Measurements from ENCODE around the gene HS3ST2. TPM values are rescaled to one million over a fixed set of nuclear protein-coding genes. Genes with fewer than 3 reads are reported as not detected.

HS3ST2 gene
- total and polyA plus RNA-seq, 8 donors, result 0.10 to 2.7 (median 0.40) TPM; not detected in 2

GRCh38 chr16:22788193-22788530 is 25.8 kb upstream of the HS3ST2 start:
- no peak for DNase-seq
- no peaks in the 10 kb centered on the region for H3K36me3 ChIP-seq
- TF ChIP-seq POLR2AphosphoS5 (IDR thresholded peaks at IDR 0.05) (no peak), CTCF (IDR thresholded peaks at IDR 0.05) (no peak), EP300 (IDR thresholded peaks at IDR 0.05) (no peak), POLR2A (IDR thresholded peaks at IDR 0.05) (no peak)
- no peaks in the 10 kb centered on the region for H3K27me3 ChIP-seq
- intact Hi-C loops (cut with DNase I; ENCODE audit: low total_unique reads), result no loop called here
- WGBS, 5 donors, result 51 to 62% (median 58%) methylated on average over 3 of the region's 3 CpGs
- no peak overlapping the region for H3K27ac ChIP-seq
- no peaks in the 10 kb centered on the region for H3K9me3 ChIP-seq
- peaks cover 0 to 10% (median 3%) of the 10 kb centered on the region in 4 donors for H3K4me1 ChIP-seq
- no peak overlapping the region for H3K4me3 ChIP-seq

- intact Hi-C loops (cut with DNase I; ENCODE audit: low total_unique reads), result no loop called here
- no peaks in the 10 kb centered on the region for H3K36me3 ChIP-seq
- TF ChIP-seq POLR2A (IDR thresholded peaks at IDR 0.05) (no peak), POLR2AphosphoS5 (IDR thresholded peaks at IDR 0.05) (no peak), EP300 (IDR thresholded peaks at IDR 0.05) (no peak), CTCF (IDR thresholded peaks at IDR 0.05) (no peak)
- H3K27ac ChIP-seq, result no peak overlapping the region
- 66 to 74% (median 72%) methylated on average over 9 of the region's 9 CpGs for WGBS, 5 donors
- no peak for DNase-seq
- H3K4me3 ChIP-seq, result no peak overlapping the region
- H3K9me3 ChIP-seq, result peaks cover 0 to 11% (median 7%) of the 10 kb centered on the region in 4 donors
- H3K27me3 ChIP-seq, result no peaks in the 10 kb centered on the region
- H3K4me1 ChIP-seq, result peaks cover 0 to 10% (median 3%) of the 10 kb centered on the region in 4 donors
Observed at GRCh38 chr16:22789281-22789945, 24.5 kb upstream of the HS3ST2 start.

- Histone ChIP-seq H3K4me1 (no peaks in the 10 kb centered on the region), H3K27me3 (no peaks in the 10 kb centered on the region), H3K27ac (no peak overlapping the region), H3K4me3 (no peak overlapping the region), H3K9me3 (peaks cover 0 to 22% (median 13%) of the 10 kb centered on the region in 4 donors), H3K36me3 (no peaks in the 10 kb centered on the region)
- intact Hi-C loops (cut with DNase I; ENCODE audit: low total_unique reads), result no loop called here
- TF ChIP-seq POLR2A (IDR thresholded peaks at IDR 0.05) (no peak), CTCF (IDR thresholded peaks at IDR 0.05) (no peak), POLR2AphosphoS5 (IDR thresholded peaks at IDR 0.05) (no peak), EP300 (IDR thresholded peaks at IDR 0.05) (no peak)
- 92 to 97% (median 95%) methylated on average over 2 of the region's 2 CpGs for WGBS, 5 donors
- DNase-seq, result no peak
Observed at GRCh38 chr16:22797551-22797950, 16.4 kb upstream of the HS3ST2 start.

GRCh38 chr16:22799113-22799512 is 14.8 kb upstream of the HS3ST2 start:
- DNase-seq, result no peak
- Histone ChIP-seq H3K4me1 (no peaks in the 10 kb centered on the region), H3K9me3 (peaks cover 2 to 16% (median 9%) of the 10 kb centered on the region in 4 donors), H3K36me3 (no peaks in the 10 kb centered on the region), H3K4me3 (no peak overlapping the region), H3K27ac (no peak overlapping the region), H3K27me3 (peaks cover 0 to 13% (median 4%) of the 10 kb centered on the region in 3 donors)
- TF ChIP-seq CTCF (IDR thresholded peaks at IDR 0.05), result no peak
- TF ChIP-seq POLR2A (IDR thresholded peaks at IDR 0.05), result no peak
- TF ChIP-seq EP300 (IDR thresholded peaks at IDR 0.05), result no peak
- no peak for TF ChIP-seq POLR2AphosphoS5 (IDR thresholded peaks at IDR 0.05)
- intact Hi-C loops (cut with DNase I; ENCODE audit: low total_unique reads), result no loop called here
- WGBS, 5 donors, result 59 to 81% (median 78%) methylated on average over 1 to 2 of the region's 2 CpGs

All from stomach (tissue), 9 donors.